CD14-positive monocyte (primary cell): Measurements from ENCODE around the gene THBS2. TPM values are rescaled to one million over a fixed set of nuclear protein-coding genes. Genes with fewer than 3 reads are reported as not detected.

ENCODE experiments used
- DNase-seq, 3 donors: peaks; one replicate each; pipeline ENCODE4 v3.0.0-alpha.2; 2011 to 2022
- H2AFZ ChIP-seq: 2 replicates; pipeline ENCODE4 v1.6.0; 2012; ENCODE audit warnings: mild to moderate bottlenecking, low read depth, low read length, inconsistent platforms; ENCODE audit not compliant: insufficient read depth, poor library complexity, severe bottlenecking
- H3K27ac ChIP-seq, 2 donors: 1 replicate in 1 of 2; 2 replicates in 1 of 2; pipeline ENCODE4 v1.5.1; 2012 to 2013; ENCODE audit warnings: low read length in 2 of 2, control low read depth in 1 of 2, inconsistent platforms in 1 of 2, low read depth in 1 of 2, mild to moderate bottlenecking in 1 of 2
- H3K27me3 ChIP-seq, 2 donors: one replicate each; pipeline versions ENCODE4 v1.6.0 to v1.6.1; 2011 to 2013; ENCODE audit warnings: low read length in 2 of 2; ENCODE audit not compliant: control insufficient read depth in 2 of 2, insufficient read depth in 2 of 2
- H3K36me3 ChIP-seq, 2 donors: replicated peaks in 1 of 2; 1 replicate in 1 of 2; 2 replicates in 1 of 2; pipeline versions ENCODE4 v1.5.1 to v1.6.1; 2012 to 2013; ENCODE audit warnings: low read length in 2 of 2, control low read depth in 1 of 2, inconsistent platforms in 1 of 2, mild to moderate bottlenecking in 1 of 2; ENCODE audit not compliant: insufficient read depth in 2 of 2, control insufficient read depth in 1 of 2
- H3K4me1 ChIP-seq, 2 donors: 1 replicate in 1 of 2; 2 replicates in 1 of 2; pipeline versions ENCODE4 v1.5.1 to v1.6.1; 2012 to 2013; ENCODE audit warnings: low read length in 2 of 2, control low read depth in 1 of 2, inconsistent platforms in 1 of 2, mild to moderate bottlenecking in 1 of 2, moderate library complexity in 1 of 2; ENCODE audit not compliant: insufficient read depth in 2 of 2, control insufficient read depth in 1 of 2
- H3K4me2 ChIP-seq: replicated peaks from 2 replicates; pipeline ENCODE3; 2012; ENCODE audit warnings: low read length, moderate library complexity, mild to moderate bottlenecking; ENCODE audit not compliant: poor library complexity, severe bottlenecking; ENCODE audit errors: extremely low read depth
- H3K4me3 ChIP-seq, 3 experiments: fragments of 200-600 bp in 1 of 3; sonication (generic) in 1 of 3; replicated peaks in 1 of 3; 1 replicate in 2 of 3; 2 replicates in 1 of 3; pipeline ENCODE4 v1.5.1; 2011 to 2013; ENCODE audit warnings: low read length in 3 of 3, mild to moderate bottlenecking in 3 of 3, control low read depth in 2 of 3, low read depth in 2 of 3, inconsistent platforms in 1 of 3, moderate library complexity in 1 of 3
- H3K79me2 ChIP-seq: 2 replicates; pipeline ENCODE4 v1.6.0; 2012; ENCODE audit warnings: mild to moderate bottlenecking, control low read depth, inconsistent platforms, low read length, moderate library complexity; ENCODE audit not compliant: insufficient read depth
- H3K9ac ChIP-seq: 2 replicates; pipeline ENCODE4 v1.6.0; 2017; ENCODE audit warnings: low read length, mild to moderate bottlenecking; ENCODE audit not compliant: insufficient read depth, poor library complexity, severe bottlenecking
- H3K9me3 ChIP-seq, 2 donors: replicated peaks in 1 of 2; 1 replicate in 1 of 2; 2 replicates in 1 of 2; pipeline versions ENCODE4 v1.5.1 to v1.6.1; 2012 to 2013; ENCODE audit warnings: low read length in 2 of 2, control low read depth in 1 of 2; ENCODE audit not compliant: control insufficient read depth in 1 of 2, insufficient read depth in 1 of 2
- H4K20me1 ChIP-seq: 2 replicates; pipeline ENCODE4 v1.6.0; 2012; ENCODE audit warnings: mild to moderate bottlenecking, low read length, control low read depth, moderate library complexity; ENCODE audit not compliant: insufficient read depth
- H3K27ac Mint-ChIP-seq, 7 donors: one replicate each; pipeline ENCODE4 v1.8.0; 2020; ENCODE audit warnings: mild to moderate bottlenecking in 7 of 7, mixed read lengths in 7 of 7, moderate library complexity in 6 of 7, inconsistent platforms in 2 of 7
- H3K27me3 Mint-ChIP-seq, 3 donors: one replicate each; pipeline ENCODE4 v1.8.0; 2021 to 2022; ENCODE audit warnings: low read depth in 3 of 3, mild to moderate bottlenecking in 3 of 3, mixed read lengths in 3 of 3, moderate library complexity in 3 of 3, inconsistent platforms in 1 of 3
- H3K36me3 Mint-ChIP-seq, 2 donors: one replicate each; pipeline ENCODE4 v1.8.0; 2020; ENCODE audit warnings: mixed read lengths in 2 of 2, inconsistent platforms in 1 of 2, mild to moderate bottlenecking in 1 of 2
- H3K4me1 Mint-ChIP-seq: one replicate; pipeline ENCODE4 v1.8.0; 2020; ENCODE audit warnings: mild to moderate bottlenecking, mixed read lengths
- H3K4me3 Mint-ChIP-seq, 2 donors: one replicate each; pipeline ENCODE4 v1.8.0; 2020; ENCODE audit warnings: mild to moderate bottlenecking in 2 of 2, mixed read lengths in 2 of 2, moderate library complexity in 1 of 2
- H3K9me3 Mint-ChIP-seq, 7 donors: one replicate each; pipeline ENCODE4 v1.8.0; 2020 to 2022; ENCODE audit warnings: mixed read lengths in 7 of 7, mild to moderate bottlenecking in 6 of 7, moderate library complexity in 6 of 7, inconsistent platforms in 2 of 7
- CTCF ChIP-seq: fragments of 200-600 bp; IDR thresholded peaks from one replicate; pipeline ENCODE4 v1.8.0; 2022; ENCODE audit warnings: antibody characterized with exemption, mild to moderate bottlenecking
- WGBS: methylation state at CpG from one replicate; pipeline ENCODE4 v1.1.5; 2013; ENCODE audit warnings: missing lambda C conversion rate; ENCODE audit not compliant: insufficient coverage; 5-methylcytosine and 5-hydroxymethylcytosine counted together
- intact Hi-C, 2 donors: fragments of 100-400 bp; cut with micrococcal nuclease; formaldehyde crosslinking; loops; one replicate each; pipeline versions ENCODE4 v1.15.0 to v1.15.1; 2023
- polyA plus RNA-seq, 3 donors: library from polyadenylated mRNA; depleted of rRNA in 1 of 3; unstranded in 2 of 3; stranded (reverse) in 1 of 3; fragments of 300-500 nt in 2 of 3; fragments of >200 nt in 1 of 3; fragmentation: Illumina TruSeq in 2 of 3; gene quantifications; 1 replicate in 2 of 3; 2 replicates in 1 of 3; pipeline ENCODE4 v1.2.3, GENCODE V29; 2012 to 2021

The THBS2 gene
- polyA plus RNA-seq, 3 donors = 0.01 to 0.03 TPM; not detected in 1

DNA sequence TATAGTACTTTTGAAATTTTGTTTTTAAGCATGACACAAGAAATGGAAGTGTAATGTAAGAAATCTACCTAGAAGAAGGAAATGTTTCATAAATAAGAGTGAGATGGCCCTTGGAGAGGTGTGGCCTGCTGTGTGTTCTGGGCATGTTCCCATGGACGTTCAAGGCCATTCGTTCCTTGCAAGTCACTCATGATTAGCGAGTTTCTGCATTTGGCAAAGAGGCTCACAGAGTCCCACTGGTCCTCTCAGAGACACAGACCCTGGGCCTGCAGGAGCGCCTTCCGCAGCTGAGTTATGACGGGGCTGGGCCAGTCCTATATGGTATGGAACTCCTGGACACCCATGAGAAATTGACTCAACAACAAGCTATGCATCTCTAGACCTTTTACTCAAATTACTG lies 7.2 kb downstream of the THBS2 start:
- no peak for DNase-seq
- H3K36me3 ChIP-seq = no peaks in the 10 kb centered on the region
- no peaks in the 10 kb centered on the region for H3K79me2 ChIP-seq
- Mint-ChIP-seq H3K4me3 (no peak overlapping the region), H3K9me3 (peaks cover 2 to 18% (median 10%) of the 10 kb centered on the region in 7 donors), H3K27ac (no peak overlapping the region), H3K36me3 (no peaks in the 10 kb centered on the region), H3K4me1 (no peaks in the 10 kb centered on the region), H3K27me3 (peaks cover 18 to 21% (median 19%) of the 10 kb centered on the region in 3 donors)
- peaks cover 9 to 17% of the 10 kb centered on the region in 2 donors for H3K27me3 ChIP-seq
- H2AFZ ChIP-seq = no peak overlapping the region
- no peak overlapping the region for H3K9ac ChIP-seq
- 93% methylated on average over 3 of the region's 6 CpGs for WGBS
- H3K4me1 ChIP-seq = no peaks in the 10 kb centered on the region
- no peaks in the 10 kb centered on the region for H4K20me1 ChIP-seq
- no peak overlapping the region for H3K4me3 ChIP-seq
- TF ChIP-seq CTCF = no peak
- H3K4me2 ChIP-seq = no peak overlapping the region
- H3K27ac ChIP-seq = no peak overlapping the region
- intact Hi-C loops = no loop called here
- H3K9me3 ChIP-seq = peaks cover 7 to 15% of the 10 kb centered on the region in 2 donors

- Histone ChIP-seq H3K4me3 (no peak overlapping the region), H3K9ac (no peak overlapping the region), H3K4me1 (no peaks in the 10 kb centered on the region), H4K20me1 (no peaks in the 10 kb centered on the region), H3K27me3 (peaks cover 0 to under 1% of the 10 kb centered on the region in 2 donors), H3K79me2 (no peaks in the 10 kb centered on the region), H3K27ac (no peak overlapping the region), H3K4me2 (no peak overlapping the region), H3K36me3 (no peaks in the 10 kb centered on the region), H3K9me3 (peaks cover 7 to 15% of the 10 kb centered on the region in 2 donors), H2AFZ (no peak overlapping the region)
- intact Hi-C loops = no loop called here
- H3K27ac Mint-ChIP-seq = peak overlapping the region in 1 of 7 donors; percentile 16
- no peak for TF ChIP-seq CTCF
- peaks cover 2 to 12% (median 11%) of the 10 kb centered on the region in 3 donors for H3K27me3 Mint-ChIP-seq
- H3K4me1 Mint-ChIP-seq = no peaks in the 10 kb centered on the region
- H3K4me3 Mint-ChIP-seq = no peak overlapping the region
- no peak for DNase-seq
- WGBS = 97% methylated on average over 9 of the region's 15 CpGs
- no peaks in the 10 kb centered on the region for H3K36me3 Mint-ChIP-seq
- peaks cover 2 to 18% (median 10%) of the 10 kb centered on the region in 7 donors for H3K9me3 Mint-ChIP-seq
Observed at GRCh38 chr6:169244684-169245383, 8.8 kb downstream of the THBS2 start.
